OCI-LY7 (cell line): ENCODE measurements around the gene AUNIP. TPM values are rescaled to one million over a fixed set of nuclear protein-coding genes. Genes with fewer than 3 reads are reported as not detected.

Experiments
- BruUV-seq: library from RNA; stranded (reverse); fragments of 400-500 nt; replicated peaks from 2 replicates; lab custom pipeline; 2021; lab: Mats Ljungman, UMichigan
- CTCF ChIA-PET: fragments of 300-600 bp; sonication (Branson Sonifier 250); formaldehyde crosslinking; loops from one replicate; lab custom pipeline; 2022; ENCODE audit warnings: antibody characterized with exemption; ENCODE audit not compliant: unreplicated experiment; lab: Charles Lee
- POLR2A ChIA-PET: fragments of 300-600 bp; sonication (Branson Sonifier 250); formaldehyde crosslinking; loops from one replicate; lab custom pipeline; 2022; ENCODE audit warnings: antibody characterized with exemption; lab: Charles Lee
- DNase-seq: peaks from one replicate; pipeline ENCODE4 v3.0.0-alpha.2; 2015; ENCODE audit warnings: low spot score
- H2AFZ ChIP-seq: fragments of 200-600 bp; sonication (generic), shearing (Covaris generic); 2 replicates; pipeline ENCODE4 v1.6.1; 2014; ENCODE audit warnings: mild to moderate bottlenecking, antibody characterized with exemption, low read length, moderate library complexity
- H3K27ac ChIP-seq: fragments of 200-600 bp; sonication (generic); 2 replicates; pipeline ENCODE4 v1.5.1; 2014; ENCODE audit warnings: mixed run types, low read depth, mild to moderate bottlenecking, moderate library complexity, low read length, inconsistent platforms; ENCODE audit not compliant: poor library complexity, severe bottlenecking
- H3K36me3 ChIP-seq: fragments of 200-600 bp; sonication (generic); 2 replicates; pipeline ENCODE4 v1.6.1; 2014; ENCODE audit warnings: mild to moderate bottlenecking, antibody characterized with exemption, low read length, moderate library complexity, mixed read lengths; ENCODE audit not compliant: insufficient read depth
- H3K4me1 ChIP-seq: fragments of 200-600 bp; sonication (generic); 2 replicates; pipeline ENCODE4 v1.5.1; 2014; ENCODE audit warnings: mild to moderate bottlenecking, low read length; ENCODE audit not compliant: insufficient read depth, poor library complexity, severe bottlenecking
- H3K4me2 ChIP-seq: fragments of 200-600 bp; sonication (generic); 2 replicates; pipeline ENCODE4 v1.6.1; 2014; ENCODE audit warnings: mild to moderate bottlenecking, low read length
- H3K4me3 ChIP-seq: fragments of 200-600 bp; sonication (generic); 2 replicates; pipeline ENCODE4 v1.5.1; 2014; ENCODE audit warnings: mild to moderate bottlenecking, low read depth, low read length; ENCODE audit not compliant: poor library complexity, severe bottlenecking
- H3K79me2 ChIP-seq: fragments of 200-600 bp; sonication (generic); 2 replicates; pipeline ENCODE4 v1.6.1; 2016; ENCODE audit warnings: low read depth, mild to moderate bottlenecking, low read length, moderate library complexity, mixed read lengths; ENCODE audit not compliant: insufficient read depth
- H3K9me2 ChIP-seq: fragments of 200-600 bp; sonication (generic); 2 replicates; pipeline ENCODE4 v1.6.1; 2016; ENCODE audit warnings: mild to moderate bottlenecking, low read length, mixed read lengths; ENCODE audit not compliant: insufficient read depth
- H3K9me3 ChIP-seq: fragments of 200-600 bp; sonication (generic); 2 replicates; pipeline ENCODE4 v1.6.1; 2014; ENCODE audit warnings: mild to moderate bottlenecking, mixed run types, low read length, mixed read lengths
- H4K20me1 ChIP-seq: fragments of 200-600 bp; sonication (generic); 2 replicates; pipeline ENCODE4 v1.6.1; 2014; ENCODE audit warnings: mild to moderate bottlenecking, antibody characterized with exemption, low read length, moderate library complexity, mixed read lengths; ENCODE audit not compliant: insufficient read depth
- CTCF ChIP-seq: fragments of 200-600 bp; sonication (generic); conservative IDR thresholded peaks from 2 replicates; pipeline ENCODE4 v1.5.1; 2014; ENCODE audit warnings: mild to moderate bottlenecking, antibody characterized with exemption, low read length, moderate library complexity, mixed read lengths
- EZH2phosphoT487 ChIP-seq: fragments of 200-600 bp; sonication (generic); IDR thresholded peaks from 2 replicates; pipeline ENCODE4 v1.6.1; 2018; ENCODE audit warnings: low read depth, borderline replicate concordance, mild to moderate bottlenecking, mixed run types, antibody characterized with exemption, low read length, moderate library complexity, mixed read lengths
- intact Hi-C: fragments of 100-400 bp; cut with micrococcal nuclease; formaldehyde crosslinking; loops from one replicate; pipeline ENCODE4 v1.10.0; 2022; ENCODE audit not compliant: unreplicated experiment
- total RNA-seq, 2 experiments: library from RNA; depleted of rRNA in 1 of 2; stranded (reverse); fragments of >200 nt in 1 of 2; shearing (Covaris generic) in 1 of 2; gene quantifications; 2 replicates each; pipeline ENCODE4 v1.2.3, GENCODE V29; 2014 to 2022

The AUNIP gene
- total RNA-seq, 2 experiments from 2014 or later, result 15.1 to 21.5 TPM

DNA sequence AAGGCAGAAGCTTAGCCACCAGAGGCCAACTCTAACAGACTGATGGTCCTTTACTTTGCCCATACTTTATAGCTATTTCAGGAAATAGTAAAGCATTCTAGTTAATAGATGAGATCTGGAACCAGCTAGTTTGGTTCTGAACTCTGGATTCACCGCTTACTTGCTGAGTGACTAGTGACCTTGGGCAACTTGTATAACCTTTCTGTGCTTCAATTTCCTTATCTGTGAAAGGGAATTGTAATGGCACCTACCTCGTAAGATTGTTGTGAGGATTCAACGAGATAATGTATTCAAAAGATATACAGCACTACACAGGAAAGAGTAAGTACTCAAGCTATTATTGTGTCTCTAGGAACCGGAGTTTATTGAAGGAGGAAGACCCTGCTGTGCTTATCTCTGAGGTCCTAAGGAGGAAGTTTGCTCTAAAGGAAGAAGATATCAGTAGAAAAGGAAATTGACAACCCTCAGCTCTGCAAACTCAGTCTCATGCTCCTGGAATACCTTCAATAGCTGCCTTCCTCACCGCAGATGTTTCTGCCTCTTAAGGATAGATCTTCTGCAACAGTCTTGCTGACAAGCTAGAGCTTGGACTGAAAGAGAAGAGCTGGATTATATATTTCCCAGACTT lies 27.6 kb downstream of the AUNIP start:
- intact Hi-C loops, result no loop called here
- Histone ChIP-seq H3K9me3 (no peaks in the 10 kb centered on the region), H3K79me2 (no peaks in the 10 kb centered on the region; the same call in 1 of the 2 replicates), H3K36me3 (peaks cover 96% of the 10 kb centered on the region), H3K9me2 (no peaks in the 10 kb centered on the region), H3K4me1 (no peaks in the 10 kb centered on the region), H3K4me3 (no peak overlapping the region), H3K4me2 (no peak overlapping the region), H3K27ac (no peak overlapping the region), H4K20me1 (no peaks in the 10 kb centered on the region), H2AFZ (no peak overlapping the region)
- CTCF ChIA-PET, result interaction anchor here (0.5 to 1.0 kb wide), 2 partner anchors 11 to 166 kb away, joined by 3 read pairs; no protein-coding TSS in a partner anchor
- BruUV-seq, result no TSS peak
- DNase-seq, result no peak
- TF ChIP-seq EZH2phosphoT487, result no peak
- TF ChIP-seq CTCF, result no peak
- POLR2A ChIA-PET, result interaction anchor here (0.5 kb wide), 1 partner anchor 131 kb away, joined by 3 read pairs; no protein-coding TSS in a partner anchor

- Histone ChIP-seq H3K9me3 (no peaks in the 10 kb centered on the region), H3K36me3 (peaks cover 78% of the 10 kb centered on the region), H3K4me3 (no peak overlapping the region), H3K4me1 (no peaks in the 10 kb centered on the region), H3K9me2 (no peaks in the 10 kb centered on the region), H4K20me1 (no peaks in the 10 kb centered on the region), H2AFZ (no peak overlapping the region), H3K27ac (no peak overlapping the region), H3K4me2 (no peak overlapping the region), H3K79me2 (no peaks in the 10 kb centered on the region; the same call in 1 of the 2 replicates)
- TF ChIP-seq EZH2phosphoT487, result no peak
- no peak for TF ChIP-seq CTCF
- ChIA-PET CTCF (no interaction called here), POLR2A (interaction anchor here (0.6 to 0.7 kb wide), 2 partner anchors 264 to 310 kb away, joined by 3 to 4 read pairs; no protein-coding TSS in a partner anchor)
- no TSS peak for BruUV-seq
- no peak for DNase-seq
- intact Hi-C loops, result loop anchor here (10.0 kb wide), 1 partner anchor 584 kb away; the partner anchor contains the start of gene RSRP1
Observed at GRCh38 chr1:25829046-25829445, 30.2 kb downstream of the AUNIP start.

- H3K36me3 ChIP-seq, result peaks cover 73% of the 10 kb centered on the region
- CTCF ChIA-PET, result no interaction called here
- no peak overlapping the region for H2AFZ ChIP-seq
- no peak overlapping the region for H3K4me3 ChIP-seq
- H3K9me2 ChIP-seq, result no peaks in the 10 kb centered on the region
- intact Hi-C loops, result loop anchor here (10.0 kb wide), 1 partner anchor 584 kb away; the partner anchor contains the start of gene RSRP1
- H4K20me1 ChIP-seq, result no peaks in the 10 kb centered on the region
- no peak overlapping the region for H3K27ac ChIP-seq
- no peak overlapping the region for H3K4me2 ChIP-seq
- TF ChIP-seq EZH2phosphoT487 (no peak), CTCF (no peak)
- no peak for DNase-seq
- BruUV-seq, result no TSS peak
- no peaks in the 10 kb centered on the region for H3K9me3 ChIP-seq
- POLR2A ChIA-PET, result interaction anchor here (0.6 to 0.7 kb wide), 2 partner anchors 263 to 310 kb away, joined by 3 to 4 read pairs; no protein-coding TSS in a partner anchor
- H3K4me1 ChIP-seq, result no peaks in the 10 kb centered on the region
- no peaks in the 10 kb centered on the region; the same call in 1 of the 2 replicates for H3K79me2 ChIP-seq
Observed at GRCh38 chr1:25828491-25828890, 30.8 kb downstream of the AUNIP start.
